Omental fat pad (tissue), 4 donors: ENCODE results near the gene TLCD3B. TPM values are rescaled to one million over a fixed set of nuclear protein-coding genes. Genes with fewer than 3 reads are reported as not detected.

Experiments used
- ATAC-seq: fragments of 150-250 bp; one replicate; pipeline ENCODE4 v1.9.1; 2016; ENCODE audit warnings: mild to moderate bottlenecking, moderate library complexity; ENCODE audit not compliant: low FRiP score
- DNase-seq: peaks from one replicate; pipeline ENCODE4 v3.0.0-alpha.2; 2019; ENCODE audit warnings: low spot score
- total RNA-seq, 4 donors: library from RNA; depleted of rRNA; stranded (reverse); fragments of >200 nt; gene quantifications; one replicate each; pipeline ENCODE4 v1.1.0, GENCODE V29; 2016
- TF ChIP-seq, protein P1 (sequence below), 3 donors: fragments of 450-650 bp; IDR thresholded peaks; one replicate each; pipeline ENCODE4 v1.5.1; 2016 to 2017; ENCODE audit warnings: antibody characterized with exemption in 3 of 3, mild to moderate bottlenecking in 3 of 3, moderate library complexity in 2 of 3

The TLCD3B gene
- total RNA-seq, 4 donors from 2014 or later, result not detected

DNA sequence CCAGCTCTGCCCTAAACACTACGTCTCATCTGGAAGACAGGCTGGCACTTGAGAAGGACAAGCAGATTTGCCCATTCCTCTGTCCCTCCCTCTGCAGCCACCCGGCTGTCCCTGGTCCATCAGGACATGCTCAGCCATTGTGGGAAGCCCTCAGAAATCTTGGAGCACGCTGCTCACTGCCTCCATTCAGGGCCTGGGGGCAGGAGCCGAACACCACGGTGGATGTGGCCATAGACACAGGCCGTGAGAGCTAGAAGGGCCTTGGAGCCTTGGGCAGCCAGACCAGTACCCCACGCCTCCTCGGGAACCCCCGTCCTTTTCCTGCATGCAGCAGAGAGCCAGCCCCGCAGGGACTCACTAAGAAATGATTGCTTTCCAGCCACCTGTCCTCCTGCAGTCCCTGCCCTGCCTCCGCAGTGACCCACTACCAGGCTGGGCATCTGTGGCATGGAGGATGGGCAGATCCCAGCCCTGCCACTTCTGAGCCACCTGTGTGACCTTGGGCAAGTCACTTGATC, 23.6 kb downstream of the TLCD3B start:
- TF ChIP-seq, protein P1, sequence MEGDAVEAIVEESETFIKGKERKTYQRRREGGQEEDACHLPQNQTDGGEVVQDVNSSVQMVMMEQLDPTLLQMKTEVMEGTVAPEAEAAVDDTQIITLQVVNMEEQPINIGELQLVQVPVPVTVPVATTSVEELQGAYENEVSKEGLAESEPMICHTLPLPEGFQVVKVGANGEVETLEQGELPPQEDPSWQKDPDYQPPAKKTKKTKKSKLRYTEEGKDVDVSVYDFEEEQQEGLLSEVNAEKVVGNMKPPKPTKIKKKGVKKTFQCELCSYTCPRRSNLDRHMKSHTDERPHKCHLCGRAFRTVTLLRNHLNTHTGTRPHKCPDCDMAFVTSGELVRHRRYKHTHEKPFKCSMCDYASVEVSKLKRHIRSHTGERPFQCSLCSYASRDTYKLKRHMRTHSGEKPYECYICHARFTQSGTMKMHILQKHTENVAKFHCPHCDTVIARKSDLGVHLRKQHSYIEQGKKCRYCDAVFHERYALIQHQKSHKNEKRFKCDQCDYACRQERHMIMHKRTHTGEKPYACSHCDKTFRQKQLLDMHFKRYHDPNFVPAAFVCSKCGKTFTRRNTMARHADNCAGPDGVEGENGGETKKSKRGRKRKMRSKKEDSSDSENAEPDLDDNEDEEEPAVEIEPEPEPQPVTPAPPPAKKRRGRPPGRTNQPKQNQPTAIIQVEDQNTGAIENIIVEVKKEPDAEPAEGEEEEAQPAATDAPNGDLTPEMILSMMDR (IDR thresholded peaks at IDR 0.05), result no peak
- DNase-seq, result no peak
- ATAC-seq, result no peak

DNA sequence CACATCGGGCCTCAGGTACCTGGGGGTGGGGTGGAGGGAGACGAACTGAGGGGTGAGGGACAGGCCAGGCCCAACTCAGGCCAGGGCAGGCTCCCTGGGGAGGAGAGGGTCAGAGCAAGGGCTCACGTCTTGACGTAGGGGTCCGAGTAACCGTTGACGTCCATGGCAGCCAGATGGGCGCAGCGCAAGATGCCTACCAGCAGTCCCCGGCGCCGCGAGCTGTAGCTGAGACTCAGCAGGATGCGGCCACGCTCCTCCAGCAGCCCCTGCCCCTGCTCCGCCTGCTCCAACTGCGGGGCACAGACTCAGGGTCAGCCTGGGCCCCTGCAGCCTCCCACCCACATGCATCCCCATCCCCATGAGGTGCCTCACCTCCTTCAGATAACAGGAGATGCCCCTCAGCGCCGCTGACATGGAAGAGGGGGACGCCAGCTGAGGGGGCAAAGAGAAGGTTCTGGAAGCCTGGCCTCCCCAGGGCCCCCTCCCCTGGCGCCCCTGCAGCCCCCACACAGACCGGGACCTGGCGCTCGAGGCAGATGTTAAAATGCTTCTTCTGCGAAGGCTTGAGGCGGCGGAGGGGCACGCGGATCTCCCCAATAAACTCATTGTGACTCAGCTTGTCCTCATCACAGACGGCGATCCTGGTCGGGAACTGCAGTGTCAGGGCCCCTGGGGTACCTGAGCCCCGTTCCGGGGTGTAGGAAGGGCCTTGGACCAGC, 24.3 kb downstream of the TLCD3B start:
- ATAC-seq (no peak), DNase-seq (no peak)
- TF ChIP-seq, protein P1 (IDR thresholded peaks at IDR 0.05), result no peak

DNA sequence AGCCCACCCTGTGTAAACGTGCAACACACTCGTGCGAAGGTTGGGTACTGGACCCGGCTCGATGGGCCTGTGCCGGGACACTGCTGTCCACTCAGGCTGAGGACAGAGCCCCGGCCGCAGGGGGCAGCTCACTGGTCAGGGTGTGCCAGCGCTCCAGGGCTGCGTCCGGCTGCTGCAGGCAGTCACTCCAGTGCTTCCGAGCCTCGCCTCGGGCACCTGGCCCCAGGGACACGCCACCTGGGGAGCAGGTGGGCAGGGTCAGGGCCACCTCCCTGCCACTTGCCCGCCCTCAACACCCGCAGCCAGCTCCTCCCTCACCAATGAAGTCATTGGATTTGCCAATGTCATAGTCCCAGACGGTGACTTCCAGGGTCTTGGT, 25.0 kb downstream of the TLCD3B start:
- TF ChIP-seq, protein P1 (IDR thresholded peaks at IDR 0.05), result no peak
- ATAC-seq, result no peak
- no peak for DNase-seq

DNA sequence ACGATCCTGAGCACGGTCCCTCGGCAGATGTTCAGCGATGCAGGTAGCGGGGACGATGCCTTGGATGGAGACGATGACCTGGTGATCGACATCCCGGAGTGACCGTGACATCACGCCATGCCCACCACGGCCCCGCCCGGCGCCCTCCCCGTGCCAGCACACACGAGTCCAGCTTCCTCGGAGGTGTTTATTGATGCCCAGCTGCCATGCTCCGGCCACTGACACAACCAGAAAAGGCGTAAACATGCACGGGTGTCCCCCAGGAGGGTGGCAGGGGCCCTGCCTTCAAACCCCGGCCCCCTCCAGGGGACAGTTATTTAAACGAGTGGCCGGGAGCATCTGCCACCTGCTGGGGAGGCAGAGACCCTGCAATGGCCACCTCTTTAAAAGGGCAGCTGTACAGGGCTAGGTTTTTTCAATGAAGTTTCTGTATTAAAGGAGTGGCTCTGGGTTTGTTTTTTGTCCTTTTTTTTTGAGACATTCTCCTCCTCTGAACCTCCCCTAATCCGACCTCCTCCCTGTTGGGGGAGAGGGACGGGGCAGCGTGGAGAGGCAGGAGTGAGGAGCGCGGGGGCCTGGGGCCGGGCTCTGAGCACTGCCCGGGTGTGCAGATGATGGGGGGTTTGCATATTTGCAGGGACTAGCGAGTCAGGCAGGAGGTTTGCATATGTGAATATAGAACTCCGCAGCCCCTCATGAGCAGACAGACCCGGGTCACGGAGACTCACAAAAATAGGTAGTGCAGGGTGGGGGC, 25.6 kb downstream of the TLCD3B start:
- no peak for DNase-seq
- TF ChIP-seq, protein P1 (IDR thresholded peaks at IDR 0.05), result peak in 1 of 3 donors; percentile 34
- no peak for ATAC-seq

DNA sequence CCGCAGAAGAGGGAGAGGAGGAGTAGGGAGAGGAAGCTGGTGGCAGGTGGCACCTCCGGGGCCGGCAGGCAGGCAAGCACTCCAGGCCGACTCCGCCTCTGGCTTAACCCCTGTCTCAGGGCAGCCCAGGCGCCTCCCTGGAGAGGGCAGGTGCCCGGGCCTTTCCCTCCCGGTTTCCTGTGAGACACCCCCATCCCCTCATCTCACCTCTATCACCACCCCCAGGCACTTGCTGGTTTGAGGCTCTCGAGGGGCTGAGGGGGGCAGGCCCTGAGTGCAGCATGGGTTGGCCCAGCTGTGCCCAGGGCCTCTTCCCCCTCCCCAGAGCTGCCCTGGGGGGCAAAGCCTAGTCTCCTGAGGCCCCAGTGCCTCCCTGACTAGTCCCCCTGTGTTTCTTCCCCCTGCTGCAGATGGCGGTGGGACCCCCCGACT, 26.2 kb downstream of the TLCD3B start:
- TF ChIP-seq, protein P1 (IDR thresholded peaks at IDR 0.05), result no peak
- ATAC-seq (no peak), DNase-seq (no peak)

DNA sequence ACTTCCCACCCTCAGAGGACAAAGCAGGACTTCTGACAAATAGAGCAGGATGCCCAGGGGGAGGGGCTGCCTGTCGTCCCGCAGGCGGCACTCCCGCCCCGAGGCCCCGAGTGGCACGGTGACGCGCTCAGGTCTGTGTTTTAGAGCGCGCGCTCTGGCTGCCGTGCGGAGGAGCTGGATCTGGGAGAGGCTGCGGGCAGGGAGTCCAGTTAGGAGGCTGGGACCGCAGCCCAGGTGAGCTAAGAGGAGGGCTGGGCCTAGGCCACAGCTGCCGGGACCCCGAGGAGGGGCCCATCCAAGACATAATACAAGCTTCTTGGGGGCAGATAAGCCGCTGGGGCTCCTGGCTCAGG, 26.7 kb downstream of the TLCD3B start:
- no peak for ATAC-seq
- no peak for DNase-seq
- TF ChIP-seq, protein P1 (IDR thresholded peaks at IDR 0.05), result no peak
